DMS53 (cell line): ENCODE measurements around the gene MORN2.
A peak's percentile ranks its signal among the peaks of the same experiment; 100 is the strongest.

ENCODE experiments used
- DNase-seq: peaks from one replicate; lab custom pipeline; 2025; lab: John Stamatoyannopoulos, UW

MORN2 gene

GRCh38 chr2:38875576-38876367 lies at the start of gene MORN2, which contains the start of gene DHX57:
Gene MORN2 (plus strand): TSS chr2:38875976.
Gene DHX57 (minus strand): TSS chr2:38875934. CDS start chr2:38868405, 7,529 bp downstream.
- peak; percentile 89 for DNase-seq

DNA sequence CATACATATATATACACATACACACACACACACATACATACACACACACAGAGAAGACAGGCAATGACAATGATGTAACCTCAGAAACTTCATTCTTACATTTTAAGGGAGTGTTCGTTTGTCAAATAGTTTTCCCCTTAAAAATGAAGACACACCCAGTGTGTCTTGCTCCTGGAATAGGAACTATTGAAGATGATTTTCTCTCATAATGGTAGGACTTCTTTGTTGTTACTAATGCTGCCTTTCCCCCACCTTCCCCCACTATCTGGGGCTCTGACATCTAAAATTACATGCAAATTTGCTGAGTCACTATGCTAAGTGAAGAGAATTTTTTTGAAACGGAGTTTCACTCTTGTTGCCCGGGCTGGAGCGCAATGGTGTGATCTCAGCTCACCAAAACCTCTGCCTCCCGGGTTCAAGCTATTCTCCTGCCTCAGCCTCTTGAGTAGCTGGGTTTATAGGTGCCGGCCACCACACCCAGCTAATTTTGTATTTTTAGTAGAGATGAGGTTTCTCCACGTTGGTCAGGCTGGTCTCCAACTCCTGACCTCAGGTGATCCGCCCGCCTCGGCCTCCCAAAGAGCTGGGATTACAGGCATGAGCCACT lies 48.1 kb upstream of the MORN2 start:
- peak; percentile 30 for DNase-seq

GRCh38 chr2:38828460-38828859 lies 47.3 kb upstream of the MORN2 start:
- no peak for DNase-seq

DNA sequence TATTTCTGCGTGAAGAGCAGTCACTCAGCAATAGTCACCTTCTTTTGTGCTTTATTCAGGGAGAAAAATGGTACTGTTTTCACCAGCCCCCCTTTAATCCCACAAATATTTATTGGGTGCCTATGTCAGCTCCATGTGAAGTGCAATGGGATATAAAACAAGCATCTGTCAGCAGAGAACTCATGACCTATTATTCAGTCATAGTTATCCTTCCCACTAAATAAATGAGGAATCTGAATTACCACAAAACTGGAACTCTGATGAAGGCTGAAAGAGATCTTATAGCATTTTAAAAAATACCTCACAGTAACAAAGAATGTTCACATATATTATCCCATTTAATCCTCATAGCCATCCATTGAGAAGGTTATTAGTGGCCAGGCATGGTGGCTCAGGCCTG lies 45.8 kb upstream of the MORN2 start:
- no peak for DNase-seq

- no peak for DNase-seq
Observed at GRCh38 chr2:38830526-38831159, 45.1 kb upstream of the MORN2 start.

DNA sequence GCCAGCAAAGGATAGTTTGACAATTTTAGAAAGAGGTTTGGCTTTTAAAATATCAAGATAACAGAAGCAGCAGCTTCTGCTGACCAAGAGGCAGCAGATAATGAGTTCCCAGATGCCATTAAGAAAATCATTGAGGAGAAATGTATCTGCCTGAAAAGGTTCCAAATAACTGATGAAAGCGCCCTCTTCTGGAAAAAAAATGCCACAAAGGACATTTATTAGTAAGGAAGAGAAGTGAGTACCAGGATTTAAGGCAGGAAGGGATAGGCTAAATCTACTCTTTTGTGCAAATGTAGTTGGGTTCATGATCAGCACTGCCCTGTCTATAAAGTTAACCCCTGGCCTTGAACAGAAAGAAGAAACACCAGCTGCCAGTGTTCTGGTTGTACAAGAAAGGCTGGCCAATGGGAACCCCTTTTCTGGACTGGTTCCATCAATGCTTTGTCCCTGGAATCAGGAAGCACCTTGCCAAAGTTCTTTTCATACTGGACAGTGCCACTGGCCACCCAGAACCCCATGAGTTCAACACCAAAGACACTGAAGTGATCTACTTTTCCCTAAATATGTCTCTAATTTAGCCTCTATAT lies 40.7 kb upstream of the MORN2 start:
- peak; percentile 53 for DNase-seq

DNA sequence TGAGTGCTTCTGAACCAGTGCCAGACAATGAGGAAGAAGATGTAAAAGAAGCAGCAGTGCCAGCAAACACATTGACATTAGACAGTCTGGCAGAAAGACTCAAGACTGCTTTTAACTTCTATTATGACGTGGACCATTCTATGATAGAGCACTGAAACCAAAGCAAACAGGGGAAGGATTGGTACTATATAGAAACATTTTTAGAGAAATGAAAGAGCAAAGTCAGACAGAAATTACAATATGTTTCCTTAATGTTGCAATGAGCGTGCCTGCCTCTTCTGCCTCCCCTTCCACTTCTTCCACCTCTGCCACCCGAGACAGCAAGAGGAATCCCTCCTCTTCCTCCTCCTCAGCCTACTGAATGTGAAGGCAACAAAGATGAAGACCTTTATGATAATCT lies 39.8 kb upstream of the MORN2 start:
- no peak for DNase-seq

GRCh38 chr2:38836791-38837190 lies 39.0 kb upstream of the MORN2 start:
- DNase-seq: no peak

DNA sequence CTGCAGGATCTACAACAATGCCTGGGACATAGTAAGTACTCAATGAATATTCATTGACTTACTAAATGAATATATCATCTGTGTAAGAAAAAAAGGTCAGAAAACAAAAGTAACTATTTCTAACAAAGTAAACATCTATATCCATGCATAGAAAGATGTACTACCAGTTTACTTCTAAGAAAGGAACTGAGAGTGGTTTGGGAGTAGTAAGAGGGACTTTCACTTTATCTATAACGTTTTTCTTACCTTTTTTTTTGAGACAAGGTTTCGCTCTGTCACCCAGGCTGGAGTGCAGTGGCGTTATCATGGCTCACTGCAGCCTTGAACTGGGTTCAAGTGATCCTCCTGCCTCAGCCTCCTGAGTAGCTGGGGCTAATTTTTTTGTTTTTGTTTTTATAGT lies 25.7 kb upstream of the MORN2 start:
- no peak for DNase-seq

- peak; percentile 6 for DNase-seq
Observed at GRCh38 chr2:38856165-38856564, 19.6 kb upstream of the MORN2 start.

DNA sequence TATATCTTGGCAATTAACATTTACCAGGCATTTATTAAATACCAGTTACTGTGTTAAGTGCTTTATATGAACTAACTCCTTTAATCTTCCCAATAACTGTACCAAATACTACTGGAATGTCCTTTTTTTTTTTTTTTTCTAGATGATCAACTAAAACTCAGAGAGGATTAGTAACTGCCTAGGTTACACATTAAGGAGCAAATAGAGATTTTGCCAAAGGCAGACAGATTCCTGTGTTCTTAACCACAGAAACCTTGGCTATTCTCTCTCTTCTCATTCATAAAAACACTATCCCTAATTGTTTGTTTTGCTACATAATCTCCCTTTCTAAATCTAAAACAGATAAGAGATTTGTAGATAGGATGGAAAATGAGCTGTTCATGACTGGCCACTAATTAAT lies 13.3 kb upstream of the MORN2 start:
- no peak for DNase-seq

DNA sequence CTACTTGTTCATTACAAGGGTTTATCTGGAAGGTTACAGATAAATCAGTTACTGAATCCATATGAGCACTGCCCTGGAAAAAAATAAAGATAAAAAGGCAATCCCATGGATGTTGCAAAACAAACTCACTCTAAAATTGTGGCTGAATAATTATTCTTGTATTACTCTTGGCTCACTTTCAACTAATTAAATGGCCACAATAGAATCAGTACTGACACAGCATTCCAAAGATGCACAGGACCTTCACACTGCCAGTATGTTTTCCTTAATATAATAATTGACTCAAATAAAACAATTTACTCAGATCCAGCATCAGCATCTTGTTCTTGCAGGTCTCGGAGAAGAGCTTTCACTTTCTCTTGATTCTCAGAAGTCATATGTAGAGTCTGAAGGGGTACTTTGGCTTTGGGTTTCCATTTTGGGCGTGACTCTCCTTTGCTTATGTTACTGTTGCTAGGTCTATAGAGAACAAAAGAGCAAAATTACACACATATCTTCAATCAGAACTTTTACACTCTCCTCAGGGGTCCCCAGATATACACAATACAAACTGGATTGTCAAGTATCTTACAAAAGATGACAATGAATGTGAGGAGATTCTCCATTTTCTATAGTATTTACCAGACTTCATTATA lies 12.6 kb upstream of the MORN2 start:
- no peak for DNase-seq

GRCh38 chr2:38866773-38867443 lies 8.9 kb upstream of the MORN2 start:
- no peak for DNase-seq

DNA sequence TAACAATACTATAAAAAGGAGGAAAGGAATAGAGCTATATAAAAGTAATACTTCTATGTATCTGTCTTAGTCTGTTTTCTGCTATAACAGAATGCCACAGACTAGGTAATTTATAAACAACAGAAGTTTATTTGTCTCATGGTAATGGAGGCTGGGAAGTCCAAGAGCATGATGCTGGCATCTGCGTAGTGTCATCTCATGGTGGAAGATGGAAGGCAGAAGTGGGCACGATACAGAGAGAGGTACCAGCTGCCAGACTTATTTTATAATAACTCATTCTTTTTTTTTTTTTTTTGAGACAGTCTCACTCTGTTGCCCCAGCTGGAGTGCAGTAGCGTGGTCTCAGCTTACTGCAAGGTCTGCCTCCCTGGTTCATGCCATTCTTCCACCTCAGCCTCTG lies 4.3 kb upstream of the MORN2 start:
- DNase-seq: no peak

DNA sequence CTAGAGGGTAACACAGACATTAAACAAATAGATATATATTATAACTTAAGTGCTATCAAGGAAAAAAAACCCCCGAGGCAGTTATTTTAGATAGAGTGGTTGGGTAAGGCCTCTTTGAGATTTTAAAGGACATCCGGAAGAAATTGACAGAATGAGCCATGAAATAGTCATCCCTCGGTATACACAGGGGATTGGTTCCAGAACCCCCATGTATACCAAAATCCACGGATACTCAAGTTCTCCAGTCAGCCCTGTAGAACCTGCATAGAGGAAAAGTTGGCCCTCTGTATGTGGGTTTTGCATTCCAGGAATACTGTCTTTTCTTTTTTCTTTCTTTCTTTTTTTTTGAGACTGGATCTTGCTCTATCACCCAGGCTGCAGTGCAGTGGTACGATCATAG lies 2.0 kb upstream of the MORN2 start:
- no peak for DNase-seq

DNA sequence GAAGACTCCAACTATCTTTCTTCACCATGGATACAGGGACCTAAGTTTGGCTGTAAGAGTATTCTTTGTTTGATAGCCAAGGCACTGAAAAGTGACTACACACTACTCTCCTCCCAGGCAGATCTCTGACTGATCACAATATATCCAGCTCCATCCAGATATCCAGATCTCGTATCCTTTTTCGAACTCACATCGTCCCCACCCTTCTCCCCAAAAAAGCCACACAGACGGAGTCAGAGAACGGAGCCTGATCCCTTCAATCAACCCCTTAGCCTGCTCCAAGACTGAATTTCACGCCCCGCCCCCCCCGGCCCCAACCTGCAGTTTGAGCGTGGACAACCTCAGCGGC lies 575 bp upstream of the MORN2 start:
- no peak for DNase-seq

DNA sequence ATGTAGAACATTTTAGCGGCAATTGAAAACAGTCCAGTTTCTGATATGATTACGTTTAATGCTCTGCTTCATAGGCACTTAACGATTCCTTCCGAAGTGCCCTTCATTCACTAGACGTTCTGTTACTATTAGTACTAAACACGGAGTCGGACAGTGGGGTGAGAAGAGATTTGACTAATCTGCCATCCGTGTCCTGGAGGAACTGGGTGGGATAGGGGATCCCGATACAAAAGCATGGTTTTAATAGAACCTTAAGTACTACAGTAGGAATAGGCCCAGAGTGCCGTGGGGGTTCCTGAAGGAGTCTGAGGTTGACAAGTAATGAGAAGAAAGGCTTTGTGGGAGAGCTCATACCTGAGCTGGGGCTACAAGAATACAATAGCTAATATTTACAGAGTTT lies 631 bp downstream of the MORN2 start:
- DNase-seq: peak; percentile 37

- no peak for DNase-seq
Observed at GRCh38 chr2:38886063-38886462, 10.3 kb downstream of the MORN2 start.

- DNase-seq: no peak
Observed at GRCh38 chr2:38887347-38887746, 11.6 kb downstream of the MORN2 start.

DNA sequence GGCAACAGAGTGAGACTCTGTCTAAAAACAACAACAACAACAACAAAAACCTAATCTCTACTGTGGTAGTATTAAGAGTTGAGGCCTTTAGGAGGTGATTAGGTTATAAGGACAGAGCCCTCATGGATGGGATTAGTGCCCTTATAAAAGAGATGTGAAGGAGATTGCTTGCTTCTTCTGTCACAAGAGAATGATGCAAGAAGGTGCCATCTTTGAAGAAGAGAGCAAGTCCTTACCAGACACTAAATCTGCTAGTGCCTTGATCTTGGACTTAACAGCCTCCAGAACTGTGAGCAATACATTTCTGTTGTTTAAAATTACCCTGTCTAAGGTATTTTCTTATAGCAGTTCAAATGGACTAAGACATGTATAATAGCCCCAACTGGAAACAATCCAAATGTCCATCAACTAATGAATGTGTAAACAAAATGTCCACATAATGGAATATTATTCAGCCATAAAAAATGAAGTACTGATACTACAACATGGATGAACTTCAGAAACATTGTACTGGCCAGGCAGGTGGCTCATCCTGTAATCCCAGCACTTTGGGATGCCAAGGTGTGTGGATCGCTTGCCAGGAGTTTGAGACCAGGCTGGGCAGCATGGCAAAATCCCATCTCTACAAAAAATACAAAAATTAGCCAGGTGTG lies 12.3 kb downstream of the MORN2 start:
- DNase-seq: no peak

- DNase-seq: no peak
Observed at GRCh38 chr2:38889045-38889444, 13.3 kb downstream of the MORN2 start.
